Tibial artery (tissue), 4 donors: Measurements from ENCODE around the gene PJA1.

Experiments
- DNase-seq, 2 donors: peaks; one replicate each; pipeline ENCODE4 v3.0.0-alpha.2; 2019
- H3K27ac ChIP-seq, 2 donors: fragments of 200-600 bp; sonication (generic) in 1 of 2; 1 replicate in 1 of 2; 2 replicates in 1 of 2; pipeline ENCODE4 v1.5.1; 2018 to 2019; ENCODE audit warnings: mild to moderate bottlenecking in 1 of 2
- H3K27me3 ChIP-seq, 2 donors: fragments of 200-600 bp; sonication (generic) in 1 of 2; one replicate each; pipeline versions ENCODE4 v1.5.1 to v1.6.0; 2016 to 2019
- H3K36me3 ChIP-seq, 3 donors: fragments of 200-600 bp; sonication (generic) in 2 of 3; one replicate each; pipeline ENCODE4 v1.5.1; 2016 to 2019; ENCODE audit warnings: mild to moderate bottlenecking in 2 of 3
- H3K4me1 ChIP-seq, 4 donors: fragments of 200-600 bp; sonication (generic) in 2 of 4; 1 replicate in 3 of 4; 2 replicates in 1 of 4; pipeline ENCODE4 v1.5.1; 2016 to 2019
- H3K4me3 ChIP-seq, 2 donors: fragments of 200-600 bp; sonication (generic) in 1 of 2; 1 replicate in 1 of 2; 2 replicates in 1 of 2; pipeline ENCODE4 v1.5.1; 2018 to 2019; ENCODE audit warnings: mild to moderate bottlenecking in 2 of 2
- H3K9me3 ChIP-seq, 3 donors: fragments of 200-600 bp; sonication (generic) in 1 of 3; one replicate each; pipeline ENCODE4 v1.5.1; 2016 to 2019
- CTCF ChIP-seq, 2 experiments: fragments of 200-600 bp in 1 of 2; fragments of 450-650 bp in 1 of 2; IDR thresholded peaks; one replicate each; pipeline ENCODE4 v1.5.1; 2017 to 2019; ENCODE audit warnings: antibody characterized with exemption in 2 of 2, mild to moderate bottlenecking in 1 of 2, moderate library complexity in 1 of 2
- intact Hi-C: fragments of 100-400 bp; cut with DNase I; formaldehyde crosslinking; loops from one replicate; pipeline ENCODE4 v1.15.0; 2023; ENCODE audit warnings: low total_unique reads

The PJA1 gene

GRCh38 chrX:69142788-69143469 is 22.3 kb downstream of the PJA1 start:
- H3K4me3 ChIP-seq = no peak overlapping the region
- no peak for DNase-seq
- no peak overlapping the region for H3K27ac ChIP-seq
- no peaks in the 10 kb centered on the region for H3K9me3 ChIP-seq
- intact Hi-C loops = no loop called here
- H3K36me3 ChIP-seq = no peaks in the 10 kb centered on the region
- TF ChIP-seq CTCF (IDR thresholded peaks at IDR 0.05) = no peak
- no peaks in the 10 kb centered on the region for H3K4me1 ChIP-seq
- H3K27me3 ChIP-seq = no peaks in the 10 kb centered on the region

- Histone ChIP-seq H3K9me3 (no peaks in the 10 kb centered on the region), H3K36me3 (no peaks in the 10 kb centered on the region), H3K27me3 (no peaks in the 10 kb centered on the region), H3K4me3 (no peak overlapping the region), H3K27ac (no peak overlapping the region), H3K4me1 (peaks cover 0 to 14% (median 8%) of the 10 kb centered on the region in 4 donors)
- no peak for DNase-seq
- no peak for TF ChIP-seq CTCF (IDR thresholded peaks at IDR 0.05)
- intact Hi-C loops = no loop called here
Measured at GRCh38 chrX:69140837-69141236, 24.4 kb downstream of the PJA1 start.

GRCh38 chrX:69139516-69139915 is 25.7 kb downstream of the PJA1 start:
- no peaks in the 10 kb centered on the region for H3K9me3 ChIP-seq
- intact Hi-C loops = no loop called here

GRCh38 chrX:69138512-69138911 is 26.7 kb downstream of the PJA1 start:
- H3K27me3 ChIP-seq = no peaks in the 10 kb centered on the region
- intact Hi-C loops = no loop called here
- no peaks in the 10 kb centered on the region for H3K36me3 ChIP-seq
- TF ChIP-seq CTCF (IDR thresholded peaks at IDR 0.05) = no peak
- no peak overlapping the region for H3K27ac ChIP-seq
- peaks cover 0 to 14% (median 8%) of the 10 kb centered on the region in 4 donors for H3K4me1 ChIP-seq
- no peaks in the 10 kb centered on the region for H3K9me3 ChIP-seq
- H3K4me3 ChIP-seq = no peak overlapping the region
- DNase-seq = no peak

More at GRCh38 chrX:69139516-69139915, 25.7 kb downstream of the PJA1 start:
- TF ChIP-seq CTCF (IDR thresholded peaks at IDR 0.05) = no peak
- Histone ChIP-seq H3K27ac (no peak overlapping the region), H3K36me3 (no peaks in the 10 kb centered on the region), H3K4me1 (peaks cover 0 to 14% (median 8%) of the 10 kb centered on the region in 4 donors), H3K4me3 (no peak overlapping the region), H3K27me3 (no peaks in the 10 kb centered on the region)
- no peak for DNase-seq

GRCh38 chrX:69138118-69138390 is 27.2 kb downstream of the PJA1 start:
- TF ChIP-seq CTCF (IDR thresholded peaks at IDR 0.05) = no peak
- no peak overlapping the region for H3K4me3 ChIP-seq
- peaks cover 0 to 14% (median 8%) of the 10 kb centered on the region in 4 donors for H3K4me1 ChIP-seq
- no peaks in the 10 kb centered on the region for H3K9me3 ChIP-seq
- no peaks in the 10 kb centered on the region for H3K27me3 ChIP-seq
- no peak for DNase-seq
- H3K27ac ChIP-seq = no peak overlapping the region
- no peaks in the 10 kb centered on the region for H3K36me3 ChIP-seq
- intact Hi-C loops = no loop called here
